NCI-H2081 treated with DMSO at 0.1 percent for 48 hours (cell line): ENCODE data around the gene SLC43A1.

Source experiments
- DNase-seq: peaks from one replicate; lab custom pipeline; 2025; lab: John Stamatoyannopoulos, UW

Gene SLC43A1

DNA sequence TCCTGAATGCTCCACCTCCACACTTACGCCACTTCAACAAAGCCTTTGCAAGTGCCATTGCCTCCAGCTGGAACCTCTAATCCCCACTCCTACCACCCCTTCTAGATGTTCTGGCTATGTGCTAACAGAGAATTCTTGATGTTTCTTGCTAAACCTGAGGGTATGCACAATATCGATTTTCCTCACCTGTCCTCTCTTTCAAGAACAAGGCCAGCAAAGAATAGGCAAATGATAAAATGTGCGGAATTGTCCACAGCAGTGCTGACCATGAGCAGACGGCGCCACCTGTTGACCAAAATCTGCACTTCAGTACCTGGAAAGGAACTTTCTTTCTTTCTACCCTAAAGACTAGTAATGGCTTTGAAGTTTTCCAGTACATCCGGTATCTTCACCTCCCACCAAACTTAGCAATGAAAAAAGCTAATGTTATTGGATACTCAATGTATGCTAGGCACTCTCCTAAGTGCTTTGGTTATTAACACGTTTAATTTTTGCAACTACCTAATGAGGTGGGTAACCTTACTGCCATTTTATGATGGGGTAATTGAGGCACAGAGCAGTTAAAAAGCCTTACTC is 11.6 kb upstream of the SLC43A1 start:
- no peak for DNase-seq

DNA sequence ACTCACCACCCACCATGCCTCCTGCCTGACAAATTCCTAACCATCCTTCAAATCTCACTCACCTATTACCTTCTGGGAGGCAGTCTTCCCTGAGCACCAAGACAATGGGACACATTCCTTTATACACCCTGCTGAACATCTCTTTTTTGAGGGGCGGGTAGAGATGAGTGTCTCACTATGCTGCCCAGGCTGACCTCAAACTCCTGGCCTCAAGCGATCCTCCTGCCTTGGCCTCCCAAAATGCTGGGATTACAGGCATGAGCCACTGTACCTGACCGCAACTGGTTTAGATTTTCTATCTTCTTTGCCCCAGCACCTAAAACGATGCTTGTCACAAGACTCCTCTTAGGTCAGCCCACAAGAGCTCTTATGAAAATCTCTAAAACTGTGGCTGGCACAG is 7.9 kb upstream of the SLC43A1 start:
- no peak for DNase-seq

DNA sequence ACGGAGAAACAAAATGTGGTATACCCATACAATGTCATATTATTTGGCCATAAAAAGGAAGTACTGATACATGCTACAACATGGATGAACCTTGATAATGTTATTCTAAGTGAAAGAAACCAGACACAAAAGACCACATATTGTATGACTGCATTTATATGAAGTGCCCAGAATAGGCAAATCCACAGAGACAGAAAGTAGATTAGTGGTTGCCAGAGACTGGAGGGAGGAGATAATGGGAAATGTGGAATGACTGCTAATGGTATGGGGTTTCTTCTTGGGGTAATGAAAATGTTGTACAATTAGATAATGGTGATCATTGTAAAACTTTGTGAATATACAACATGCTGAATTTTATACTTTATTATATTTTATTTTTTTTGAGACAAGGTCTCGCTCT is 5.6 kb upstream of the SLC43A1 start:
- no peak for DNase-seq

DNA sequence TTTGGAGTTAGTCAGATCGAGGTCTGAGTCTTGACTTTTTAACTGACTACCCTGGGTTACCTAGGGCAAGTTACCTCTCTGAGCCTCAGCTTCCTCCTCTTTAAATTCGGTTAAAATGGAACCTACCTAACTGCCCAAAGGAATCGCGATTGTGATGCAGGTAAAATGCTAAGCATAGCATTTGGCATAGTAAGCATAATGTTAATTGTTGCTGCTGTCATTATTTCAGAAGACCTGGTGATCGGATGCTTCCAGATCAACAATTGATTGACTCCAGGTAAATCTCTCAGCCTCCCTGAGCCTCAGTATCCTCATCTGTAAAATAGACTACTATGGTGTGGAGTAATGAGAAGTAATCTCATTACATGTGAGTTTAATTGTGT is 550 bp upstream of the SLC43A1 start:
- DNase-seq = no peak

DNA sequence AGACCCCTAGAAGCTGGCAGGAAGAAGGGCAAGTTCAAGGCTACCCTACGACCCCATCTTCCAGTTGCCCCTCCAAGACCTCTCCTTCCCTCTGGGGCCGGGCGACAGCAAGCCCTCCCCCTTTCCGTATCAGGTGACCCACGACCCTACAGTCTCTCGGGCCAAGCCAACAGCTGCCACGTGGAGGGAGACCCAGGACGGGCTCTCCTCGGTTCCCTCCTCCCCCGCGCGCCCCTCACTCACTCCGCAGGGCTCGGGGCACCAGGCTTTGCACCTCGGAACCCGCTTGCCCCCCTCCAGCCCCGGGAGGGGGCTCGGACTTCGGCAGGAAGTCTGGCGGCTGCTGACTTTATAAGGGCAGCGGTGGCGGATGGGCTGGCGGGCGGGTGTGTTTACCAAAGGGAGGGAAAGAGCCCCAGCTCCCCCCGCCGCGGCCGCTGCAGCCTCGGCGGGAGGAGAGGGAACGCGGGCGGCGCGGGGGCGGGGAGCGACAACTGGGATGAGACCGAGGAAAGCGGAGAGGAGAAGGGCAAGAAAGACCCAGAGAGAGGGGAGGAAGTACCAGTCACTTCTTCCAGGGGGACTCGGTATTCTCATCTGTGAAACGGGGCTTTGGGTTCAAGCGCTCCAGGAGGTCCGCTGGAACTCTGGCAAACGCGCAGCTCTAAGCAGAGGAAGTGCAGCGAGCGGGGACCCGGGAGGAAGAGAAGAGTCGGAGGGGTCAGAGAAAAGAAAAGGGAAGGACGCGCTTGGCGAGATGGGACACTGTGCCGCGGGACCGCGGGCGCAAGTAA is 767 bp downstream of the SLC43A1 start:
- no peak for DNase-seq

DNA sequence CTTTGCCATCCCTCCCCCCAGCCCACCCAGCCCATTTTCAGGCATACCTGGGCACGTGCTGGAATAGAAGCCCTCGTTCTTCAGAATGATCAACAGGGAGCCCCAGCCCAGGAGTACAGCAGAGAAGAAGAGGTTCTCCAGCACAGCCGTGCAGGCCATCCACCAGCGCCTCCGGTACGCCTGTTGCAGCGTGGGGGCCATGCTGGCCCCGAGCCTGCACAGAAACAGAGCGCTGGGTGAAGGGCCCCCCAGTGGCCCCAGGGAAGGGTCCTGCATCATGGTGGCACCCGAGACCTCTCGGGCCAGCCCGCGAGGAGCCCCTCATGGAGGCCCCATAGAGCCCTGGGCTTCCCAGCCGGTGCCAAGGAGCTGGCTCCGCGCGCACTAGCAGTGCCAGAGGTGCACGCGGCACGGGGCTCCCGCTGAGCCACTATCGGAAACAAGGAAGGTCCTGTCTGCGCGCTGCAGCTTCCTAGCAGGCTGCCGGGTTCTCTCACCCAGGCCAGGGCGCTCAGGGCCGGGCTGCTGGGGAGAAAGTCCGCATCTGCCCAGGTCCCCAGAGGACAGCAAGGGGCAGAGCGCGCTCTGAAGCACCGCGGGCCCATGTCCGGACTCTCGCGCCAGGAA is 1.5 kb downstream of the SLC43A1 start:
- no peak for DNase-seq

DNA sequence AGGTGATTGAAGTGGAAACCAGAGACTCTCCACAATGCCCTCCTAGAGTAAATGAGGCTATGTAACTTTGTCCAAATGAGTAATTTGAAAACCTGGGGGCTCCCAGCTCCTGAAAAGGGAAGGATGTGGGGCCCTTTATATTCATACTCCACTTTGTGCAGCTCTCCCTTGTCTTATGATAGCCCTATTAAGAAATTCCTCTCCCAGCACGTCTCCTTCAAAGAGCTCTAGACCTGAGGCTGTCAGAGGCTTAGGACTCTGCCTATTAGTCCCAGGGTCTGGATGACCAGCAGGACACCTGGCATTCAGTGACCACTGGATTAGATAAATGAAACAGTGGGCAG is 2.1 kb downstream of the SLC43A1 start:
- DNase-seq = no peak

DNA sequence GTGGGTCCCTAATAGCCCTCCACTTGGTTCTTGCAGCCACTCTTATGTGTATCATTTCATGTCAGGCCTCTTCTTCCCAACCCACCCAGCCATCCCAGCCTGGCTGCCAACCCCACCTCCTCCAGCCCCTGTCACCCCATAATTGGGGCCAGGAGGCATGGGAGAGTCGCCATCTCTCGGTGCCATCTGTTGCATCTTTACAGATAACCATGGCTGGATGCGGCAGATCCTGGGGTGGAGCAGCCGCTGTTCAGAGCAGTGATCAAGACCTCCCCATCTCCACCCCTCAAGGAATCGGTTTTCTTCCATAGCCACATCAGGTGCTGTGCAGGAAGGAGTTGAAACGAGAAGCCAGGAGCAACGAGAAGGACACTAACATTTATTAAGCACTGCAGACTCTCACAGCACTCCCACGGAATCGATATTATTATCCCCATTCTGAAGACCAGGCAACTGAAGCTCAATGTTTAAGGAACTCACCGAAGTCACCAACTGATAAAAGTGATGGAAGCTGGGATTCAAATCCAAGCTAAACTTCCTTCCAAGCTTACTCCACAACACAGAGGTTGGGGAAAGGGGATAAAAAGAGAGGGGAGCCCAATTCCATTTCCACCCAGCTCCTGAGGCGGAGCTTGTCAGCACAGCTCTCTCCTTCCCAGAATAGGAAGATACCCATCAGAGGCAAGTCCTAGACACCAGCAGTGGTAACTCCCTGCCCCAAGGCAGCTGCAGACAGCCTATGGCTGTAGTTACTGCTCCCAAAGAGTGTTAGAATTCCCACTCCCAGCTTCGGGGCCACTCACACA is 2.7 kb downstream of the SLC43A1 start:
- no peak for DNase-seq

DNA sequence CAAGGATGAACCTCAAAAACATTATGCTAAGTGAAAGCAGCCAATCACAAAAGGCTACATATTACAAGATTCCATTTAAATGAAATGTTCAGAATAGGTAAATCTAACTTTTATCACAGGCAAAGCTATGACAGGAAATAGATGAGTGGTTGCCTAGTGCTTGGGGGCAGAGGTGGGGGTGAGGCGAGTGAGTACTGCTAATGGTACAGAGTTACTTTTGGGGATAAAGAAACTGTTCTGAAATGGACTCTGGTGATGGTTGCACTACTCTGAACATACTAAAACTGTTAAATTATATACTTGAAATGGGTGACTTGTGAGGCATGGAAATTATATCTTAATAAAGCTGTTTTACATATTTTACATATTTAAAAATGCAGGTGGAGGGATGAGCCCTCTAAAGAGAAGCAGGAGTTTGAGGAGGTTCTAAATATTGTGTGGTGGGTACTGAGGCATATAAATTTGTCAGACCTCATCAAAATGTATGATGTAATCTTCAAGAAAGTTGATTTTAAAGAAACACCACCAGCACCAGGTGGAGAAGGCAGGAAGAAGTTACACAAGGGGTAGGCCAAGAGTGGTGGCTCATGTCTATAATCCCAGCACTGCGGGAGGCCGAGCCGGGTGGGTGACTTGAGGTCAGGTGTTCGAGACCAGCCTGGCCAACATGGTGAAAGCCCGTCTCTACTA is 3.6 kb downstream of the SLC43A1 start:
- DNase-seq = no peak

DNA sequence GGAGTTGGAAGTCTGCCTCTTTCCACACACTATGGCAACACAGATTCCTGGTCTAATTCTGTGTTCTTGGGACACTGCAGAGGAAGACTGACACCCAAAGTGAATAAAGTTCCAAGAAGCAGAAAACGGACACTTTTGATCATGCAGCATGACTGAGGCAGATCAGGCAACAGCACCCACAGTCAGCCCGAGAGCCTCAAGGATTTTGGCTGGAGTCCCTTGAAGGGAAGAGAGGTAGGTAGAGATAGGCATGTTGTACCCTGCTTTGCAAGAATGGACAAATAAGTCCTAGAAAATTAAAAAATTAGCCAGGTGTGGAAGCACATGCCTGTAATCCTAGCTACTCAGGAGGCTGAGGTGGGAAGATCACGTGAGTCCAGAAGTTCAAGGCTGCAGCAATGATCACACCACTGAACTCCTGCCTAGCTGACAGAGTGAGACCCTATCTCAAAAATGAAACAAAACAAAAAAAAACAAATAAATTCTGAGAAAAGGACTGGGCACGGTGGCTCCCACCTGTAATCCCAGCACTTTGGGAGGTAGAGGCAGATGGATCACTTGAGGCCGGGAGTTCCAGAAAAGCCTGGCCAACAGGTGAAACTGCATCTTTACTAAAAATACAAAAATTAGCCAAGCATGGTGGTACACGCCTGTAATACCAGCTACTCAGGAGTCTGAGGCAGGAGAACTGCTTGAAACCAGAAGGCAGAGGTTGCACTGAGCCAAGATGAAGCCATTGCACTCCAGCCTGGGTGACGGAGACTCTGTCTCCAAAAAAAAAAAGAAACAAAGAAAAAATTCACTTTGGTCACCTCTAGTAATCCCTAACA is 6.9 kb downstream of the SLC43A1 start:
- no peak for DNase-seq

DNA sequence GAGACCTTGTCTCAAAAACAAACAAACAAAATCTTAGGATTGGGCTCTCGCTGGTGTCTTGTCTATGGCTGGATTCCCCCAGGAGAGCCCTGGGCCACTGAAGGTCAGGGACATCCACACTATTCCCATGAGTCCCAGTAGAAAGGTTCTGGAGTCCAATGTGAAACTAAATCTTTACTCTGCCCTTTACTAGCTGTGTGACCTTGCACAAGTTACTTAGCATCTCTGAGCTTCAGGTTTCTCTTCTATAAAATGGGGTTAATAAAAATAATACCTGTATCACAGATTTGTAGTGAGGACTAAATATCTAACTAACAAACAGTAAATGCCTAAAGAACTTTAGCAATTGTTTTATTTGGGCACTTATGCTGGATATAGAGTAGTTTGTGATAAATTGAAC is 9.0 kb downstream of the SLC43A1 start:
- DNase-seq = no peak

DNA sequence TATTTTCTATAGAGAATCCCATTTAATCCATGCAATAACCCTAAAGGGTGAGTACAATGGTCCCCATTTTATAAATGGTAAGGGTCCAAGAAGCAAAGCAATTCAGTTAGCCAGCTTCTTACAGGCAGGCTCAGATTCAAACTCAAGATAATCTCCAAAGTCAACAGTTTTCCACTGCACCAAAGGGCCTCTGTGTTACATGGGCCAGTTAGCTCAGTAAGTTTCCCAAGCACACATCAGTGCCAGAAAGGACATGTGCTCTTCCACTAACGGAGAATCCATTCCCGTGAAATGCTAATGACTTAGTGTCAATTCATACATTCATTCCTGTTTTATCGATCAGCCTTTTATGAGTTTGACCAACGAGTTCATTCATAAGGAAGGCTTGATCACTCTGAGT is 11.0 kb downstream of the SLC43A1 start:
- no peak for DNase-seq

DNA sequence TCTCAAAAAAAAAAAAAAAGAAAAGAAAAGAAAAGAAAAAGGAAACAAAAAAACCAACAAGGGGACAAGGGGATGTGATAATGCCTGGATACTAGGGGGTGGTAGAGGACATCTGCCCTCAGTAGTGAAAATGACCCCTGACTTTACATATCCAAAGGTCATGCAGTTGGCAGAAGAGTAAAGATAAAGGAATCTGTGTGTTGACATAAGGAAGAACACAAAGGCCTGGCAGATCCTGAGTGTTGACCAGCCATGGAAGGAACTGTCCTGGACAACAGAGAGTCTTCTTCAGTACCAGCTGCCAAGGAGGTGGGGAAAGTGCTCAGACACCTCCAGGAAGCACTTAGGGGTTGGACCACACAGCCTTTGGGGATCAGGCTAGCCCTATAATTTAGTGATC is 12.6 kb downstream of the SLC43A1 start:
- no peak for DNase-seq

DNA sequence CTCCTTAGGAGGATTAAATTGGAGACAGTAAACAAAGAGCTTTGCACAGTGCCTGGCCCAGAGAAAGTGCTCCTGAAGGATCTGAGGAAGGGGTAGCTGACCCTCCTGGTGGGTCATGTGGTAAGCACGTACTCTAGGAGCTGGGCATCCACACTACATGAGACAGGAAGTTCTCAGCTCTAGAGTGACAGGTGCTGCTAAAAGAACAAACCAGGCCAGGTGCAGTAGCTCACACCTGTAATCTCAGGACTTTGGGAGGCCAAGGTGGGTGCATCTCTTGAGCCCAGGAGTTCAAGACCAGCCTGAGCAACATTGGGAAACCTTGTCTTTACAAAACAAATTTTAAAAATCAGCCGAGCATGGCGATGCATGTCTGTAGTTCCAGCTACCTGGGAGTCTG is 13.1 kb downstream of the SLC43A1 start:
- no peak for DNase-seq

DNA sequence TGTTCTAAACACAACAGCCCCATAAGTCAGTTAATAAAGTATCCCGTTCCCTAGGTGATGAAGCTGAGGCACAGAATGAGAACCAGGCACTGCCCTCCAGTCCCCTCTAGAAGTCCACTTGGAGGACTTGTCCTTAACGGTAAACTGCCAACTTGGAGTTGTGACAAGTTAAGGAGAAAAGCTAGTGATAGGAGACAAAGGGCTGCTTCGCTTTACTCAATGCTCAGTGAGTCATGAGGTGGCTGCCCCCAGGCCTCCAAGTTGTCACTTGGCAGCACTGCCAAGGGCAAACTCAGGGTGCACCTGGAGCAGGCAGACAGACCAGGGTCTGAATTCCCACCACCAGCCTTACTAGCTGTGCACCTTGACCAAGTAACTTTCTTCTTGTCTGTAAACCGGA is 13.5 kb downstream of the SLC43A1 start:
- no peak for DNase-seq

DNA sequence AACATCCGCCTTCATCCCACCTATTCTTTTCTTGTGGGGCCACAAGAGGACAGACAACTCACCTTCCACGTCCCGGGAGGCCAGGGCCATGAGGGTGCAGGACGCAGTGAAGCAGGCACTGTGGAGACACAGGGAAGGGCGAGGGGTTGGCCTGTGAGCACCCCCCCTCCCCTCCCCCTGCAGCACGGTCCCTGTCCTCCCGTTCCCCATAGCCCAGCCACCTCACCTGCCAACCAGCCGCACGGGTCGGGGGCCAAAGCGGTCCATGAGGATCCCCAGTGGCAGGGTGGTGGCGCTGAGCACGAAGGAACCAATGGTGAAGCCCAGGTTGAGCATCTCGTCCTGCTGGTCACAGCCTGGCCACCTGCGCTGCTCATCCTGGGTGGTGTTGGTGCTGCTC is 14.6 kb downstream of the SLC43A1 start:
- no peak for DNase-seq

DNA sequence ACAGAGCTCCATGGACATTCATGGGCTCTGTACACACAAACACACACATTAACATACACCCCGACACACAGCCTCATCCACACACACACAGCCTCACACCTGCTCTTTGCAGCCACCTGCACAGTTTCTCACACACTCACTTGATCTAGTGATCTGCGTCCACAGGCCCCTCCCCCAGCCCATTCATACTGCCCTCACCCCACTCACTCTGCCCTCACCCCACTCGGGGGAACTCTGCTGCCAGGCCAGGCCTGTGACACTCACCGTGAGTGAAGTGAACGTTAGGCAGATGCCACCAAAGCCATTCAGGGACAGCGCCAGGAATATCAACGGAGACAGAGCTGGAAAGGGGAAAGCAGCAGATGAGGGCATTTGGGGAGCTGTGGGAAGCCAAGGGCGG is 15.0 kb downstream of the SLC43A1 start:
- no peak for DNase-seq

DNA sequence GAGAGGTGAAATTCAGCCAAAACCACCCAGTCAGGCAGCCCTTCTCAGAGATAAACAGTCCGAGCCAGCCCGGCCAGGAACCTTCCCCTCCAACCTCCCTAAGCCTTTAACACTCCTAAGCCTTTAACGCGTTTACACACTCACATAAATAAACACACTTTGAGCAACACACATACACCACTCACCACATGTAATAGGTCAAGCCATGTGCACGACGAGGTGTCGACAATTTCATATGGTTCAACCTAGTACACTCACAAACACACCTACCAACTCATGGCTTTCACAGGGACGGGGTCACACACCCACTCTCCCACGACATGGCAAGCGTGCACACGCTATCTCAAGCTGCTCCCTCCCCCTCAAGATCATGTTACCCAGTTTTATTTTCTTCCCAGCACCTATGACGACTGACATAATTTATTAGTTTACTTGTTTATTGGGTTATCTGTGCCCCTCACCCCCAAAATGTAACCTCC is 15.5 kb downstream of the SLC43A1 start:
- no peak for DNase-seq

DNA sequence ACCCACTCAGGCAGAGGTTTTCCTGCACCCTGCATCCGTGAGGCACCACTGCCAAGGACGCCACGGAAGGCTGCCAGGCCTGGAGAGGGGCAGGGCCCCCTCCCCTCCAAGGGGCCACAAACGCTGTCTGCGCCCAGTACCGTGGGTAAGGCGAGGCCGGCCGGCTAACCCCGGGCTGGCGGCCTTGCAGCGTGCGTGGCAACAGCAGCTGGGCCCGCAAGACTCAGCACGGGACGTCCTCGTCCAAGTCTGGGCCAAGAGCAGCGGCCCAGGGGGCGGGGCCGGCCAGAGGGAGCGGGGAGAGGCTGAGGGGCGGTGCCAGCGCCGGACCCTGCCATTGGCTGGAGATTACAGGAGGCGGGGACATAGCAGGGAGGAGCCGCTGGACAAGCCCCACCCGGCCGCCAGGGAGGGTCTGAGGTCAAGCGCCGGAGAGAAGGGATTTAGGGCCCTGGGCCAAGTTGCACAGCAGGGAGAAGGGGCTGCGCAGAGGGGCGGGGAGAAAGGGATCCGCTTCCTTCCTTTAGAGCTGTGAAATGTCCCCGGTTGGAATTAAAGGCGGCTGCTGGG is 16.0 kb downstream of the SLC43A1 start:
- DNase-seq = no peak

DNA sequence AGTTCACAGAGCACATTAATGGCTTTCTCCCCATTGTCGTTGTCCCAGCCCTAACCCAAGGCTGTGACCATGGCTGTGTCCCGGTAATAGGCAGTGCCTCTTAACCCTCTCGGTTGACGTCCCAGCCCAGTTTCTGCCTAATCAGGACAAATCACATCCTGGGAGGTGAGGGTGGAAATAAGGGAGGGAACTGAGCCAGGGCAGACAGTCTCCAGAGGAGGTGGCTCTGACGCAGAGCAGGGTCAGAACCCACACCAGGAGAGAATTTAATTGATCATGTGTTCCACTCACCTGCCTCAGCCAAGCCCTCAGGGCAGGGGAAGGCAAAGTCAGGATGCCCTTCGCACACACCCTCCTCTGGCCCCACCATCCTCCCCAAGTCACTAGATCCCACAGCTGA is 17.0 kb downstream of the SLC43A1 start:
- DNase-seq = no peak
